IPS-NIHi7 (cell line): ENCODE measurements around the gene RABGEF1.
"Not testable (repeated sequence)": the region's sequence is repeated elsewhere in the genome, so short reads cannot be mapped to it uniquely, and the experiment has no call there.

Source experiments
- DNase-seq: peaks from one replicate; pipeline ENCODE4 v3.0.0; 2012; ENCODE audit warnings: mixed read lengths; ENCODE audit errors: extremely low spot score

RABGEF1 gene

DNA sequence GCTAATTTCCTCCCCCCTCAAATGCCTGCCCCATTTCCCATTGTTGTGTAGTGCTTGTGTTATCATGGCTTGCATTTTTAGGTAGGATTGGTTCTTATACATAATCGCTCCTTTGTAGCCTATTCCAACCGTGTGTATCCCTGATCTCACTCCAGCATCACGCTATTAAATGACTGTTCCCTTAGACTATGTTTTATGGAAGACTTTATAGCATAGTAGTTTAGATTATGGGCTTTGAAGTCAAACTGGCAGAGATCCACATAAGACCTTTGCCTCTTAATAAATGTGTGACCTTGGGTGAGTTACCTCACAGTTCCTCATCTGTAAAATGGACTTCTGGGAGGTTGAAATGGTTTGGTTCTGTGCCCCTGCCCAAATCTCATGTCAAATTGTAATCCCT lies 5.4 kb upstream of the RABGEF1 start:
- no peak for DNase-seq

- DNase-seq, result no peak
Measured at GRCh38 chr7:66735850-66736249, 4.7 kb upstream of the RABGEF1 start.

GRCh38 chr7:66736892-66737291 lies 3.6 kb upstream of the RABGEF1 start:
- DNase-seq, result no peak

DNA sequence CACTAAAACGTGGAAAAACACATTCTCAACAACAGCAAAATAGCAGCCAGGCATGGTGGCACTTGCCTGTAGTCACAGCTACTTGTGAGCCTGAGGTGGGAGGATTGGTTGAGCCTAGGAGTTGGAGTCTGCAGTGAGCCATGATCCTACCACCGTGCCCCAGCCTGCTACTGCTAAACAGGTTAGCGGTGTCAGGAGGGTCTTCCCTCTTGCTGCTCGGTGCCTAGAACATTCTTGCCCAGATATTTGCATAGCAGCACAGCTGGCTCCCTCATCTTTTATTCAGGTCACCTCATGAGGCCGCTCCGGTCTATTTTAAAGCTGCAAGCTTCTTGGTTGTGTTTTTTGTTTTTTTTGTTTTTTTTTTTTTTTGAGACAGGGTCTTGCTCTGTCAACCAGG lies 2.9 kb upstream of the RABGEF1 start:
- DNase-seq, result no peak

DNA sequence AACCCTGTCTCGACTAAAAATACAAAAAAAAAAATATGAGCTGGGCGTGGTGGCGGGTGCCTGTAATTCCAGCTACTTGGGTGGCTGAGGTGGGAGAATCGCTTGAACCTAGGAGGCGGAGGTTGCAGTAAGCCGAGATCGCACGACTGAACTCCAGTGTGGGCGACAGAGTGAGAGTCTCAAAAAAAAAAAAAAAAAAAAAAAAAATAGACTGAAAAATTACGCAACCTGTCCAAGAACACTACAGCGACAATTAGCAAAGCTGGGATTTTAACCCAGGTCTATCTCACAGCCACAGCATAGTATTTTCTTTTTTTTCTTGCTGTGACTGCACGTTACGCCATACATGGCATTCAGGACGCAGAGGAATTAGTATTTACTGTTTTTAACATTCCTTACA lies 1.1 kb upstream of the RABGEF1 start:
- no peak for DNase-seq

- no peak for DNase-seq
Measured at GRCh38 chr7:66739953-66740301, 606 bp upstream of the RABGEF1 start.

GRCh38 chr7:66740980-66741709 lies 612 bp downstream of the RABGEF1 start:
- peak; percentile 73 for DNase-seq

GRCh38 chr7:66741710-66742049 lies 1.1 kb downstream of the RABGEF1 start:
- DNase-seq, result no peak

- DNase-seq, result not testable (repeated sequence)
Measured at GRCh38 chr7:66742298-66742697, 1.8 kb downstream of the RABGEF1 start.

DNA sequence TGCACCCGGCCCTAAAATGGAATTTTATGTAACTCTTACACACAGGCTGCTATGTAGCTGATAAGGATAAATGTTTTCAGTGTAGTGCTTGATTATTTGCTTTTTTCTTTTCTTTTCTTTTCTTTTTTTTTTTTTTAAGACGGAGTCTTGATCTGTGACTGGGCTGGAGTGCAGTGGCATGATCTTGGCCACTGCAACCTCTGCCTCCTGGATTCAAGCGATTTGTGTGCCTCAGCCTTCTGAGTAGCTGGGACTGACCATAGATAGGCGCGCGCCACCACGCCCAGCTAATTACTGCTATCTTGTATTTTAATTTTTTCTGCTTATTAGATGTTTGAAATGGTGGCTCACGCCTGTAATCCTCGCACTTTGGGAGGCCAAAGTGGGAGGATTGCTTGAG lies 3.4 kb downstream of the RABGEF1 start:
- no peak for DNase-seq

DNA sequence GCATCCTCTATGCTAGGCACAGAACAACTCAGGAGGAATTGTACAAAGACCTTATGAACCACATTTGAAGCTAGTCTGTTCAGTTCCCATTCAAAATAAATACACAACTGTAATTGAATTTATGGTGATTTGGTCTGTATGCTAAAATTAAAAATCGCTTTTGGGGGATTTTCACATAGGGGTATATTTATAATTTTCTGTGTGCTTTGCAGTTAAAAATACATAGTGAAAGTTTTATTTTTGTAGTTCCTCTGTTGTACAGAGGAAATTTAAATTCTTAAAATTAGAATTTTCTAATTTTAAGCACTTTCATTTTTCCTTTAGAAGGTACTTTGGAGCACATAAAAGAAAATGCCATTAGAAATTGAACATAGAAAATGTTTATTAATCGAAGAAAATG lies 6.9 kb downstream of the RABGEF1 start:
- DNase-seq, result no peak

GRCh38 chr7:66747881-66748511 lies 7.5 kb downstream of the RABGEF1 start:
- no peak for DNase-seq

GRCh38 chr7:66748791-66749190 lies 8.3 kb downstream of the RABGEF1 start:
- no peak for DNase-seq

- DNase-seq, result no peak
Measured at GRCh38 chr7:66751945-66752344, 11.4 kb downstream of the RABGEF1 start.

GRCh38 chr7:66754541-66754940 lies 14.0 kb downstream of the RABGEF1 start:
- no peak for DNase-seq

- DNase-seq, result not testable (repeated sequence)
Measured at GRCh38 chr7:66755059-66755458, 14.5 kb downstream of the RABGEF1 start.

DNA sequence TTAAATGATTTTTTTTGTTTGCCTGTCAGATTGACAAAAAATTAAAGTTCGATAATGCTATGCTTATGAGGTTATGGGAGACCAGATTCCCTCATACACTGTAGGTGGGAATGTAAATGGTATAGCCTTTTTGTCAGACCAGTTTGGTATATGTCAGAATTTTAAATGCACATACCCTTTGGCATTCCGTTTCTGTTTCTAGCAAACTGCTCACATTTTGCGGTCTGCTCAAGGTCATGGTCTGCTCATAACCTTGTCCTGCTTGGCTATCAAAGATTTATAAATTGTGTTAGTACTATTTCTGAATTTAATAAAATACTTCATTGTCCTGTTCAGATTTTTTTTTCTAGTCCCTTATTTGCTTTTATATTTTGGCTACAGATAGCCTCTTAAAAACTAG lies 15.7 kb downstream of the RABGEF1 start:
- not testable (repeated sequence) for DNase-seq

- no peak for DNase-seq
Measured at GRCh38 chr7:66756889-66757288, 16.4 kb downstream of the RABGEF1 start.

GRCh38 chr7:66757939-66758338 lies 17.4 kb downstream of the RABGEF1 start:
- no peak for DNase-seq

GRCh38 chr7:66758950-66759628 lies 18.6 kb downstream of the RABGEF1 start:
- DNase-seq, result no peak

GRCh38 chr7:66763183-66763582 lies 22.6 kb downstream of the RABGEF1 start:
- not testable (repeated sequence) for DNase-seq

GRCh38 chr7:66763633-66764355 lies 23.3 kb downstream of the RABGEF1 start:
- not testable (repeated sequence) for DNase-seq
